SK-N-MC (cell line): ENCODE data around the gene GNAO1.

ENCODE experiments used
- DNase-seq: peaks from one replicate; pipeline ENCODE4 v3.0.0-alpha.2; 2011; ENCODE audit warnings: low read depth, low spot score
- H3K27ac ChIP-seq: fragments of 200-600 bp; sonication (generic); 2 replicates; pipeline ENCODE4 v1.5.1; 2016; ENCODE audit warnings: mixed run types
- H3K36me3 ChIP-seq: fragments of 200-600 bp; sonication (generic); 2 replicates; pipeline ENCODE4 v1.6.1; 2017; ENCODE audit warnings: antibody characterized with exemption, low read length, mixed read lengths; ENCODE audit not compliant: insufficient read depth
- H3K4me3 ChIP-seq: fragments of 200-600 bp; sonication (generic); 2 replicates; pipeline ENCODE4 v1.5.1; 2016
- H3K9ac ChIP-seq: fragments of 200-600 bp; sonication (generic); 2 replicates; pipeline ENCODE4 v1.8.0; 2017; ENCODE audit warnings: mixed run types, mixed read lengths; ENCODE audit not compliant: insufficient read length
- H3K9me3 ChIP-seq: fragments of 200-600 bp; sonication (generic); 2 replicates; pipeline ENCODE4 v1.6.1; 2017; ENCODE audit warnings: low read depth, mild to moderate bottlenecking, antibody characterized with exemption, low read length, moderate library complexity, mixed read lengths
- EZH2 ChIP-seq: fragments of 200-600 bp; sonication (generic); IDR thresholded peaks from one replicate; pipeline ENCODE4 v1.6.1; 2017; ENCODE audit warnings: antibody characterized with exemption
- FOXP2 ChIP-seq: optimal IDR thresholded peaks from 2 replicates; pipeline ENCODE3; 2011; ENCODE audit warnings: mild to moderate bottlenecking, moderate library complexity; ENCODE audit not compliant: insufficient read depth; ENCODE audit errors: extremely low read length, control extremely low read depth
- POLR2AphosphoS5 ChIP-seq: IDR thresholded peaks from 2 replicates; pipeline ENCODE4 v1.6.1; 2012; ENCODE audit warnings: mild to moderate bottlenecking, low read depth, low read length, borderline replicate concordance

GNAO1 gene

DNA sequence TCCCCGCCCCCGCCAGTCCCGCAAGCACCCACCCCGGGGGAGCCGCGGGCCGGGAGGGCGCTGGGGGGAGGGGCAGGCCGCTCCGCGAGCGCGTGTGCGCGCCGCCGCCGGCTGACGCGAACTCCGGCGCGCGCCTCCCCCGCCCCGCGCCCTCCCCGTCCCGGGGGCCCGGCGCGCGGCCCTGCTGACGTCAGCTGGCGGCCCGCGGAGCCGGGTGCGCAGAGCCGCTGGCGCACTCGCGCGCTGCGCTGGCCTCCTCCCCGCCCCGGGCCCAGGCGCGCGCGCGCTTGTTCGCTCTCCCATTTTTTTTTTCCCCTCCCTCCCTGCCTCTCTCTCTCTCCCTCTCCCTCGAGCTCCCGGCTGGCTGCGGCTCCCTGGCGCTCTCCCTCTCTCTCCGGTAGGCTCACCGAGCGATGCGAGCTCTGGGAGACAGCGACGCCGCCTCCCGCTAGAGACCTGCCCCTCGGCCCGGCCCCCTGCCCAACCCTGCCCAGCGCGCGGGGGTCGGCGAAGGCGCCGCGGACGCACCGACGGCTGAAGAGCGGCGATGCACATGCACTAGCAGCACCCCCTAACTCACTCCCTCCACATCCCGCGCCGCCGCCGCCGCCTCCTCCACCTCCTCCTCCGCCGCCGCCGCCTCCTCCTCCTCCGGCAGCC lies at the start of gene GNAO1:
GNAO1 (plus strand) TSS at position 334 of the 660 bp plus-strand sequence. CDS start 747 bp downstream, outside the sequence.
- peak within 1 kb of the TSS; percentile 65 for H3K4me3 ChIP-seq
- no peaks in the 10 kb centered on the region for H3K9me3 ChIP-seq
- H3K36me3 ChIP-seq = no peaks in the 10 kb centered on the region
- DNase-seq = no peak
- TF ChIP-seq POLR2AphosphoS5 = no peak
- no peak within 1 kb of the TSS for H3K27ac ChIP-seq
- no peak within 1 kb of the TSS for H3K9ac ChIP-seq

- TF ChIP-seq FOXP2 (no peak), EZH2 (no peak), POLR2AphosphoS5 (no peak)
- H3K36me3 ChIP-seq = no peaks in the 10 kb centered on the region
- no peak overlapping the region for H3K27ac ChIP-seq
- no peaks in the 10 kb centered on the region for H3K9me3 ChIP-seq
- DNase-seq = no peak
- H3K9ac ChIP-seq = no peak overlapping the region
- no peak overlapping the region for H3K4me3 ChIP-seq
Measured at GRCh38 chr16:56143666-56144065, 47.6 kb upstream of the GNAO1 start.

DNA sequence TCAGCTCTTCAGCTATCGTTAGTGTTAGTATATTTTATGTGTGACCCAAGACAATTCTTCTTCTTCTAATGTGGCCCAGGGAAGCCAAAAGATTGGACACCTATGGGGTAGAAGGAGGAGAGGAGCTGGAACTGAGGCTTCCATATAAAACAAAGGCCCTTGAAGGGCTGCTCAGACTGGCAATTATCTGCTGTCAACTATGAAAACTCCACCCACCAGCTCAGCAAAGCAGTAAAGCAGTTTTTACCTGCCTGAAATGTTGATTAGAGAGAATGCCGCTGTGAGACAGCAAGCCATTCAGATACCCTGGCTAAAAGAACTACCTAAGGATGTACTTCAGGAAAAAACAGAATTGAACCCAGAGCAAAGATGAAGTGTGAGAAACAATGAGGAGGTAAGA lies 45.9 kb upstream of the GNAO1 start:
- no peaks in the 10 kb centered on the region for H3K36me3 ChIP-seq
- no peak overlapping the region for H3K4me3 ChIP-seq
- no peak overlapping the region for H3K27ac ChIP-seq
- no peak for TF ChIP-seq POLR2AphosphoS5
- no peak for TF ChIP-seq EZH2
- TF ChIP-seq FOXP2 = no peak
- no peak overlapping the region for H3K9ac ChIP-seq
- DNase-seq = no peak
- no peaks in the 10 kb centered on the region for H3K9me3 ChIP-seq

DNA sequence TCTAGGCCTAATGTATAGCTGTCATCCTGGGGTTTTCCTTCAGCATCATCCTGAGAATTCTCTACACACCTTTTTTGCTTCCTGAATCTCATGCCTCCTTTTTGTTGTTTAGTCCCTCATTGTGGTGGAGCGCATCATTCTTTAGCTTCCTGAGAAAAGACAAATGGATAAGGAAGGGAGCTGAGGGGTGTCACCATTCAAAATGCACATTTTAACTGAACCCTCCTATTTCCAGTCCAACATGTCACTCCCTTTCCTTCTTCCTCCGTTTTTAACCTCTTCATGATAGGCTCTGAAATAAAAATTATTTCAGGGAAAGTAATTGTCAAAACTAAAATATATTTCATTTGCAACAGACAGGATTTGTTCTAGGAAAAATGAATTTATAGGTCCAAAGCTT lies 39.7 kb upstream of the GNAO1 start:
- H3K9me3 ChIP-seq = no peaks in the 10 kb centered on the region
- H3K4me3 ChIP-seq = no peak overlapping the region
- TF ChIP-seq FOXP2 (no peak), EZH2 (no peak), POLR2AphosphoS5 (no peak)
- H3K27ac ChIP-seq = no peak overlapping the region
- no peak overlapping the region for H3K9ac ChIP-seq
- DNase-seq = no peak
- H3K36me3 ChIP-seq = no peaks in the 10 kb centered on the region

DNA sequence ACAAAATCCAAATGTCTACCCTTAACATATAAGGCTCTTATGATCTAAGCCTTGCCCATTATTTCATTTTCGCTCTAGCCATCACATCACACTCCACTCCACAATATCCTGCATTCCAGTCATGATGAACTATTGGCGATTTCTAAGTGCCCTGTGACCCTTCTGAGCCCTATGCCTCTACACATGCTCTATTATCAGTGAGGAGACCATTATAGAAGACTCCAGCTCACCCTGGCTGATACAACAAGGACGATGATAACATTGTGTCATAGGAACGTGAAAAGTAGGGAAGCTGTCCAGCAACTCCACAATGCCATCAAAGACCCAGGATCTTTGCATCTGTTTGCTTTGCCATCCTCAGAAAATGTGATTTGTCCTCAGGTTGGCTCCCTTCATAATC lies 29.6 kb upstream of the GNAO1 start:
- Histone ChIP-seq H3K36me3 (no peaks in the 10 kb centered on the region), H3K4me3 (no peak overlapping the region), H3K27ac (no peak overlapping the region), H3K9ac (no peak overlapping the region), H3K9me3 (no peaks in the 10 kb centered on the region)
- TF ChIP-seq POLR2AphosphoS5 = no peak
- TF ChIP-seq EZH2 = no peak
- TF ChIP-seq FOXP2 = no peak
- DNase-seq = no peak

- no peak for TF ChIP-seq EZH2
- no peak for TF ChIP-seq POLR2AphosphoS5
- no peak for TF ChIP-seq FOXP2
- Histone ChIP-seq H3K36me3 (no peaks in the 10 kb centered on the region), H3K9me3 (no peaks in the 10 kb centered on the region), H3K27ac (no peak overlapping the region), H3K9ac (no peak overlapping the region), H3K4me3 (no peak overlapping the region)
- no peak for DNase-seq
Measured at GRCh38 chr16:56163089-56163488, 28.2 kb upstream of the GNAO1 start.

- DNase-seq = no peak
- TF ChIP-seq POLR2AphosphoS5 (no peak), FOXP2 (no peak), EZH2 (no peak)
- no peak overlapping the region for H3K4me3 ChIP-seq
Measured at GRCh38 chr16:56163938-56164337, 27.4 kb upstream of the GNAO1 start.

DNA sequence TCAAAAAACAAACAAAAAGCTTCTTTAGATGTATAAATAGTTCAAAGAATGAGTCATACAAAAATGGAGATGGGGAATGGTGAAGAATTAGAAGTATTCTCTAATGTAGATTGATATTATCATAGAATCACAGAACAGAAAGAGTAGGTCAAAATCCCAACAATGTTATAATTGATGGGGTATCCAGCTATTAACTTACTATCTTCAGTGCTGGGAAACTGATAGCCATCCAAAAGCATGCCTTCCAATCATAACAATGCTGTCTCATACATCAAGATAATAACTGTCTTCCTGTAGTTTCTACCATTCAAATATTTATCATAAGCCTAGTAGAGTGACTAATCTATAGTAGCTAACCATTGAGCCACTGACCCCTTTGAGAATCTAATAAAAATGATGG lies 26.7 kb upstream of the GNAO1 start:
- H3K9me3 ChIP-seq = no peaks in the 10 kb centered on the region
- H3K27ac ChIP-seq = no peak overlapping the region
- TF ChIP-seq POLR2AphosphoS5 (no peak), EZH2 (no peak), FOXP2 (no peak)
- no peak overlapping the region for H3K4me3 ChIP-seq
- DNase-seq = no peak
- H3K36me3 ChIP-seq = no peaks in the 10 kb centered on the region
- no peak overlapping the region for H3K9ac ChIP-seq

More at GRCh38 chr16:56163938-56164337, 27.4 kb upstream of the GNAO1 start:
- Histone ChIP-seq H3K9ac (no peak overlapping the region), H3K9me3 (no peaks in the 10 kb centered on the region), H3K27ac (no peak overlapping the region), H3K36me3 (no peaks in the 10 kb centered on the region)

DNA sequence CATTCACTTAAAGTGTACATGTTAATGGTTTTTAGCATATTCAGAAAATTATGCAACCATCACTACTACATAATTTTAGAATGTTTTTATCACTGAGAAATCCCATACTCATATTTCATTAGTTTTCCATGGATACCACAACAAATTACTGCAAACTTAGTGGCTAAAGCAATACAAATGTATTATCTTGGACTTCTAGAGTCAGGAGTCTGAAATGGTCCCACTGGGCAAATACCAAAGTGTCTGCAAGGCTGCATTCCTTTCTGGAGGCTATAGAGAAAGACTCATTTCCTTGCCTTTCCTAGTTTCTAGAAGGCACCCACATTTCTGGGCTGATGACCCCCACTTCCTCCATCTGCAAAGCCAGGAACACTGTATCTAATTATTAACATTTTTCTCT lies 16.9 kb upstream of the GNAO1 start:
- no peak overlapping the region for H3K27ac ChIP-seq

More for the DNA sequence above, 16.9 kb upstream of the GNAO1 start:
- TF ChIP-seq EZH2 = no peak
- TF ChIP-seq FOXP2 = no peak
- no peak for TF ChIP-seq POLR2AphosphoS5
- Histone ChIP-seq H3K9ac (no peak overlapping the region), H3K9me3 (no peaks in the 10 kb centered on the region), H3K36me3 (no peaks in the 10 kb centered on the region), H3K4me3 (no peak overlapping the region)
- DNase-seq = no peak
